K562 (cell line): ENCODE data around the gene VPS37D. TPM values are rescaled to one million over a fixed set of nuclear protein-coding genes. Genes with fewer than 3 reads are reported as not detected.

Source experiments
- ATAC-seq: fragments of 200-7000 bp; cut with Tn5 transposase; 3 replicates; pipeline ENCODE4 v1.9.1; 2020; ENCODE audit warnings: moderate library complexity
- BruUV-seq: library from RNA; stranded (reverse); fragments of 400-500 nt; replicated peaks from 2 replicates; lab custom pipeline; 2021; lab: Mats Ljungman, UMichigan
- CTCF ChIA-PET: fragments of 300-600 bp; formaldehyde crosslinking; extraction: SDS; loops from one replicate; lab custom pipeline; 2021; ENCODE audit warnings: low intra/inter-chr PET ratio; lab: Yijun Ruan, JAX
- POLR2A ChIA-PET: fragments of 300-600, 350-650 bp; sonication (Branson Sonifier 250); formaldehyde crosslinking; extraction: SDS; loops from one replicate; lab custom pipeline; 2021; ENCODE audit warnings: antibody characterized with exemption, inconsistent platforms; lab: Yijun Ruan, JAX
- DNase-seq, 4 experiments: peaks; one replicate each; pipeline versions ENCODE4 v3.0.0 to v3.0.0-alpha.2; 2011 to 2018; ENCODE audit warnings: low spot score in 3 of 4, mixed read lengths in 3 of 4; ENCODE audit errors: extremely low read depth in 1 of 4
- FAIRE-seq: peaks from 2 replicates; lab custom pipeline; 2011; peaks lifted over from hg19 to GRCh38; lab: Jason Lieb, UNC
- H2AFZ ChIP-seq: 2 replicates; pipeline ENCODE4 v1.6.0; 2011; ENCODE audit warnings: low read depth, low read length, control low read depth, inconsistent platforms
- H3K27ac ChIP-seq: fragments of 200-600 bp; 3 replicates; pipeline ENCODE4 v1.8.0; 2011; ENCODE audit warnings: low read depth, mild to moderate bottlenecking, control low read depth, inconsistent platforms, low read length, moderate library complexity, mixed read lengths; ENCODE audit errors: extremely low read depth
- H3K27me3 ChIP-seq, 2 experiments: fragments of 300-600 bp in 1 of 2; 2 replicates in 1 of 2; 3 replicates in 1 of 2; pipeline versions ENCODE4 v1.6.0 to v1.8.0; 2011; ENCODE audit warnings: inconsistent platforms in 2 of 2, low read length in 2 of 2, mild to moderate bottlenecking in 1 of 2, mixed read lengths in 1 of 2, moderate library complexity in 1 of 2; ENCODE audit not compliant: control insufficient read depth in 2 of 2, insufficient read depth in 2 of 2
- H3K36me3 ChIP-seq: fragments of 300-600 bp; 3 replicates; pipeline ENCODE4 v1.8.0; 2011; ENCODE audit warnings: mild to moderate bottlenecking, low read length, inconsistent platforms; ENCODE audit not compliant: control insufficient read depth, insufficient read depth
- H3K4me1 ChIP-seq, 2 experiments: fragments of 200-600 bp in 1 of 2; replicated peaks in 1 of 2; 2 replicates in 1 of 2; 3 replicates in 1 of 2; pipeline versions ENCODE4 v1.5.1 to v1.8.0; 2011; ENCODE audit warnings: inconsistent platforms in 2 of 2, low read length in 2 of 2, mild to moderate bottlenecking in 1 of 2, mixed read lengths in 1 of 2, moderate library complexity in 1 of 2; ENCODE audit not compliant: control insufficient read depth in 2 of 2, insufficient read depth in 2 of 2
- H3K4me2 ChIP-seq: 2 replicates; pipeline ENCODE4 v1.6.1; 2011; ENCODE audit warnings: low read length, control low read depth, inconsistent platforms, mixed read lengths; ENCODE audit not compliant: insufficient read depth
- H3K4me3 ChIP-seq: fragments of 200-600 bp; sonication (generic), shearing (Covaris generic); 2 replicates; pipeline ENCODE4 v1.5.1; 2016; ENCODE audit warnings: control low read depth, inconsistent platforms
- H3K79me2 ChIP-seq: fragments of 200-600 bp; 3 replicates; pipeline ENCODE4 v1.8.0; 2011; ENCODE audit warnings: low read length, inconsistent platforms; ENCODE audit not compliant: control insufficient read depth, insufficient read depth
- H3K9ac ChIP-seq, 2 experiments: 2 replicates each; pipeline versions ENCODE4 v1.6.0 to v1.6.1; 2011; ENCODE audit warnings: low read depth in 2 of 2, low read length in 2 of 2, control low read depth in 1 of 2, inconsistent platforms in 1 of 2, mild to moderate bottlenecking in 1 of 2, mixed read lengths in 1 of 2; ENCODE audit not compliant: insufficient read depth in 1 of 2
- H3K9me1 ChIP-seq: one replicate; pipeline ENCODE4 v1.6.0; 2011; ENCODE audit warnings: inconsistent platforms, mild to moderate bottlenecking, low read length, moderate library complexity; ENCODE audit not compliant: control insufficient read depth, insufficient read depth
- H3K9me3 ChIP-seq: replicated peaks from 2 replicates; pipeline ENCODE4 v1.5.1; 2011; ENCODE audit warnings: low read depth, low read length, inconsistent platforms; ENCODE audit not compliant: control insufficient read depth, insufficient read depth
- H4K20me1 ChIP-seq: replicated peaks from 2 replicates; pipeline ENCODE4 v1.6.1; 2011; ENCODE audit warnings: low read length, inconsistent platforms, mixed read lengths; ENCODE audit not compliant: control insufficient read depth, insufficient read depth
- CTBP1 ChIP-seq: fragments of 450-650 bp; IDR thresholded peaks from 2 replicates; pipeline ENCODE4 v1.6.1; 2016; ENCODE audit warnings: borderline replicate concordance
- HDAC1 ChIP-seq, 2 experiments: fragments of 450-650 bp; IDR thresholded peaks; 2 replicates each; pipeline ENCODE4 v1.6.1; 2016 to 2017; ENCODE audit warnings: inconsistent platforms in 1 of 2, mild to moderate bottlenecking in 1 of 2, moderate library complexity in 1 of 2
- KLF1 ChIP-seq: fragments of 450-650 bp; IDR thresholded peaks from 2 replicates; pipeline ENCODE4 v1.6.1; 2016; ENCODE audit warnings: missing genetic modification characterization, missing compliant biosample characterization
- OTX1 ChIP-seq: fragments of 450-650 bp; formaldehyde crosslinking; IDR thresholded peaks from 2 replicates; pipeline ENCODE4 v1.4.0; 2022; ENCODE audit warnings: mild to moderate bottlenecking
- PHB2 ChIP-seq: fragments of 450-650 bp; IDR thresholded peaks from 2 replicates; pipeline ENCODE4 v1.6.1; 2017; ENCODE audit warnings: low read depth
- RBM39 ChIP-seq: fragments of 200-400 bp; formaldehyde crosslinking; optimal IDR thresholded peaks from 2 replicates; pipeline ENCODE3; 2018; ENCODE audit warnings: low read depth, low read length
- ZNF586 ChIP-seq: fragments of 450-650 bp; formaldehyde crosslinking; conservative IDR thresholded peaks from 2 replicates; pipeline ENCODE4 v1.4.0; 2020; ENCODE audit warnings: mild to moderate bottlenecking, moderate library complexity
- WGBS: fragments of 100-300 bp; shearing (Covaris generic); methylation state at CpG from one replicate; pipeline ENCODE4 v1.1.6; 2016; ENCODE audit warnings: low coverage, mixed read lengths; ENCODE audit not compliant: insufficient coverage; ENCODE audit errors: missing lambda C conversion rate; 5-methylcytosine and 5-hydroxymethylcytosine counted together
- in situ Hi-C: fragments of 300-500 bp; cut with MboI; formaldehyde crosslinking; loops from 4 replicates; pipeline ENCODE4 v1.15.0; 2018; ENCODE audit warnings: inconsistent platforms, mixed read lengths
- intact Hi-C: fragments of 100-400 bp; cut with micrococcal nuclease; formaldehyde crosslinking; loops from 2 replicates; pipeline ENCODE4 v1.14.2; 2022
- polyA plus RNA-seq, 8 experiments: library from polyadenylated mRNA; depleted of rRNA in 4 of 8; stranded (reverse) in 5 of 8; unstranded in 3 of 8; fragments of >200 nt; fragmentation: Nextera tagmentation in 2 of 8; fragmentation: Illumina TruSeq in 1 of 8; extraction: Ambion mirVana in 2 of 8; extraction: Trizol in 1 of 8; gene quantifications; 2 replicates each; pipeline versions ENCODE4 v1.2.1 to v1.2.3, GENCODE V29; 2011 to 2014; ENCODE audit warnings: inconsistent platforms in 1 of 8, missing spikeins in 1 of 8
- total RNA-seq, 7 experiments: library from RNA; depleted of rRNA in 6 of 7; stranded (reverse); fragments of >200 nt in 6 of 7; fragmentation: Illumina TruSeq in 2 of 7; extraction: Trizol in 2 of 7; gene quantifications; 2 replicates each; pipeline versions ENCODE4 v1.2.1 to v1.2.3, GENCODE V29; 2011 to 2021; ENCODE audit warnings: low replicate concordance in 1 of 7
- TF ChIP-seq, protein P1 (sequence below): fragments of 250-450 bp; sonication (Bioruptor Pico); IDR thresholded peaks from 2 replicates; pipeline ENCODE4 v1.5.0; 2020; ENCODE audit warnings: mild to moderate bottlenecking, borderline replicate concordance
- TF ChIP-seq, protein P2 (sequence below): IDR thresholded peaks from 2 replicates; pipeline ENCODE4 v1.6.1; 2016; ENCODE audit warnings: missing genetic modification characterization, missing compliant biosample characterization

VPS37D gene
- total and polyA plus RNA-seq, 9 of the 15 experiments (the other 6 are each of a cell fraction or from before 2014, with no cell fraction given) = 0.25 to 2.3 (median 1.0) TPM; not detected in 3

DNA sequence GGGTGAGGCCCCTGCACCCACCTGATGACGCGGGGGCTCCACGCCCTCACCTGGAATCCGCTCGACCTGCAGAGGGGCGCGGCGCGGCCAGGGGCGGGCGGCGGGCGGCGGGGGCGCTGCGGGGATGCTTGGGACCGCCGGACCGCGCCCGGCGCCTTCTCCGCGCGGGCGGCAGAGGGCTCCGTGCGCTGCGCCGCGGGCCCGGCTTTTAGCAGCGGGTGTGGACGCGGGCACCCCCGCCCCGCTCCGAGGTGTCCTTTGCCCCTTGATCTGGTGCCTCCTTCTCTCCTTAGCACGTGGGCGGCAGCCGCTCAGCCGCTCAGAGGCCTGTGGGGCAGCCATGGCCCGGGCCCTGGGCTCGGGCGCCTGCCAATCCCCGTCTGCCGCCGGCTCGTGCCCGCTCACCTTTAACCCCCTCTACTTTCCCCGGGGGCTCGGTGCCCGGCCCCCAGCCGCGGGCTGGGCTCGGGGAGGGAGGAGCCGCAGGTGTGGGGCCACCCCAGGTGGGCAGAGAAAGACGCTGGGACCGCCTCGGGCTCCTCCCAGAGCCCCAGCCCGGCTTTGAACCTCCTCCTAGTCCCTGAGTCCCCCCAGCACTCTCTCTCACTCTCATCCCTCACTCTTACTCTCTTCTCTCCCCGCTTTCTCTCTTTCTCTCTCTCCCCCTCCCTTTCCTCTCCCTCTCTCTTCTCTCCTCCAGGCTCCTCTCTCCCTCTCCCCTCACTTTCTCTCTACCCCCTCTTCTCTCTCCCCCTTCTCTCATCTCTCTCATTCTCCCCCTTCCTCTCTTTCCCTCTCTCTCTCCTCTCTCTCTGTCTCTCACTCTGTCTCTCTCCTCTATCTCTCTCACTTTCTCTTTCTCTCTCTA is 19.7 kb upstream of the VPS37D start (continued):
- peak; percentile 79 for TF ChIP-seq RBM39
- TF ChIP-seq KLF1 (tag) = no peak
- no peak for TF ChIP-seq ZNF586 (CRISPR knock-in tag)

DNA sequence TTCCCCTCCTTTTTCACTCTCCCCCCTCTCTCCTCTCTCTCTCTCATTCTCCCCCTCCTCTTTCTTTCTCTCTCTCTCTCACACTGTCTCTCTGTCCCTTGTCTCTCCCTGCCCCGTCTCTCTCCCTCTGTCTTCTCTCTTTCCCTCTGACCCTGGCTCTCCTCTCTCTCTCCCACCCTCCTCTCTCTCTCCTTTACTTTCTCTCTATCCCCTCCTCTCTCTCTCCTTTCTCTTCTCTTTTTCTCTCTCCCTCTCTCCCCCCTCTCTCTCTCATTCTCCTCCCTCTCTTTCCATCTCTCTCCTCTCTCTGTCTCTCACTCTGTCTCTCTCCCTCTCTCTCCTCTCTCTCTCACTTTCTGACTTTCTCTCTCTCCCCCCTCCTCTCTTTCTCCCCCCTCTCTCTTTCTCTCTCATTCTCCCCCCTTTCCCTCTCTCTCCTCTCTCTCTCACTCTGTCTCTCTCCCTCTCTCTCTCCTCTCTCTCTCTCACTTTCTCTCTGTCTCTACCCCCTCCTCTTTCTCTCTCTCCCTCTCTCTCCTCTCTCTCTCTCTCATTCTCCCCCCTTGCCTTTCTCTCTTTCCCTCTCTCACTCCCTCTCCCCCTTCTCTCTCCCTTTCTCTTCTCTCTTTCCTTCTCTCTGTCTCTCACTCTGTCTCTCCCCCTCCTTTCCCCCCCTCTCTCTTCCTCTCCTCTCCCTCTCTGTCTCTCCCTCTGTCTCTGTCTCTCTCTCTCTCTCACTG is 18.9 kb upstream of the VPS37D start:
- DNase-seq (no peak), FAIRE-seq (no peak), ATAC-seq (no peak)
- in situ Hi-C loops (no loop called here), intact Hi-C loops (no loop called here)
- H2AFZ ChIP-seq = no peak overlapping the region
- no peaks in the 10 kb centered on the region for H3K9me1 ChIP-seq
- H3K27me3 ChIP-seq = peaks cover 32 to 78% of the 10 kb centered on the region in 2 experiments
- H3K36me3 ChIP-seq = no peaks in the 10 kb centered on the region
- 0 out of 2 replicates have a peak, but pooled peaks cover 3% of the 10 kb centered on the region for H4K20me1 ChIP-seq
- H3K4me2 ChIP-seq = no peak overlapping the region
- BruUV-seq = no TSS peak
- no peak overlapping the region for H3K9ac ChIP-seq
- H3K9me3 ChIP-seq = no peaks in the 10 kb centered on the region
- POLR2A ChIA-PET = no interaction called here
- H3K4me1 ChIP-seq = peaks cover 0 to 14% of the 10 kb centered on the region in 2 experiments; a peak in 2 of 5 replicates
- H3K4me3 ChIP-seq = no peak overlapping the region
- H3K27ac ChIP-seq = no peak overlapping the region
- CTCF ChIA-PET = interaction anchor here (2.4 kb wide), 1 partner anchor 77 kb away, joined by 13 read pairs; no protein-coding TSS in a partner anchor
- TF ChIP-seq HDAC1 (IDR thresholded peaks at IDR 0.05) (peak in 1 of 2 experiments; percentile 2; a peak in 1 of 4 replicates), CTBP1 (no peak), OTX1 (CRISPR knock-in tag) (0 out of 2 replicates have a peak, but pooled peaks have one; percentile 26), PHB2 (peak; percentile 3; the same call in 1 of the 2 replicates)
- TF ChIP-seq, protein P1, sequence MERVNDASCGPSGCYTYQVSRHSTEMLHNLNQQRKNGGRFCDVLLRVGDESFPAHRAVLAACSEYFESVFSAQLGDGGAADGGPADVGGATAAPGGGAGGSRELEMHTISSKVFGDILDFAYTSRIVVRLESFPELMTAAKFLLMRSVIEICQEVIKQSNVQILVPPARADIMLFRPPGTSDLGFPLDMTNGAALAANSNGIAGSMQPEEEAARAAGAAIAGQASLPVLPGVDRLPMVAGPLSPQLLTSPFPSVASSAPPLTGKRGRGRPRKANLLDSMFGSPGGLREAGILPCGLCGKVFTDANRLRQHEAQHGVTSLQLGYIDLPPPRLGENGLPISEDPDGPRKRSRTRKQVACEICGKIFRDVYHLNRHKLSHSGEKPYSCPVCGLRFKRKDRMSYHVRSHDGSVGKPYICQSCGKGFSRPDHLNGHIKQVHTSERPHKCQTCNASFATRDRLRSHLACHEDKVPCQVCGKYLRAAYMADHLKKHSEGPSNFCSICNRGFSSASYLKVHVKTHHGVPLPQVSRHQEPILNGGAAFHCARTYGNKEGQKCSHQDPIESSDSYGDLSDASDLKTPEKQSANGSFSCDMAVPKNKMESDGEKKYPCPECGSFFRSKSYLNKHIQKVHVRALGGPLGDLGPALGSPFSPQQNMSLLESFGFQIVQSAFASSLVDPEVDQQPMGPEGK = no peak
- TF ChIP-seq, protein P2, sequence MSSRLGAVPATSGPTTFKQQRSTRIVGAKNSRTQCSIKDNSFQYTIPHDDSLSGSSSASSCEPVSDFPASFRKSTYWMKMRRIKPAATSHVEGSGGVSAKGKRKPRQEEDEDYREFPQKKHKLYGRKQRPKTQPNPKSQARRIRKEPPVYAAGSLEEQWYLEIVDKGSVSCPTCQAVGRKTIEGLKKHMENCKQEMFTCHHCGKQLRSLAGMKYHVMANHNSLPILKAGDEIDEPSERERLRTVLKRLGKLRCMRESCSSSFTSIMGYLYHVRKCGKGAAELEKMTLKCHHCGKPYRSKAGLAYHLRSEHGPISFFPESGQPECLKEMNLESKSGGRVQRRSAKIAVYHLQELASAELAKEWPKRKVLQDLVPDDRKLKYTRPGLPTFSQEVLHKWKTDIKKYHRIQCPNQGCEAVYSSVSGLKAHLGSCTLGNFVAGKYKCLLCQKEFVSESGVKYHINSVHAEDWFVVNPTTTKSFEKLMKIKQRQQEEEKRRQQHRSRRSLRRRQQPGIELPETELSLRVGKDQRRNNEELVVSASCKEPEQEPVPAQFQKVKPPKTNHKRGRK = peak; percentile 95
- 0% methylated on average over 1 of the region's 1 CpG for WGBS
- no peaks in the 10 kb centered on the region for H3K79me2 ChIP-seq
